GM20000 (cell line): ENCODE measurements around the gene GOT1.

Experiments used
- DNase-seq: peaks from one replicate; pipeline ENCODE4 v3.0.0; 2012; ENCODE audit warnings: low spot score
- TF ChIP-seq, protein P1 (sequence below): IDR thresholded peaks from 2 replicates; pipeline ENCODE4 v1.5.1; 2012; ENCODE audit warnings: mild to moderate bottlenecking, control low read depth; ENCODE audit errors: extremely low read depth, missing control alignments

The GOT1 gene

DNA sequence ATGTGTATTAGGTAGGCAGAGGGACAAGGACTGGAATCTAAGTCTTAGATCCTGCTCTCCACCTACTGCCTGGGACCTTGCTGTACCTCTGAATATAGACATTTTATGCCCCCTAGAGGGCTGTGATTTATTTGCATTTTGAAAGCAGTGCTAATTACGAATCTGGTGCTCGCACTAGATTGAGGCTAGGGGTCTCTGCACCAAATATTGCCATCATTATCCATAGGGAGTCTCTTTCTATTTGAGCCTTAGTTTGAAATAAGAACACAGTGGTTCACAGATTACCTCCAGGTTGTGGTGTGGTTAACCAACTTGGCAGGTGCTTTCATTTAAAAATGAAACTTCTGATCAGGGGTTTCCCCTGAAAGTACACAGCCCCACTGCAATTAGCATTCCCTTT, 59.4 kb downstream of the GOT1 start:
- peak; percentile 47 for DNase-seq

DNA sequence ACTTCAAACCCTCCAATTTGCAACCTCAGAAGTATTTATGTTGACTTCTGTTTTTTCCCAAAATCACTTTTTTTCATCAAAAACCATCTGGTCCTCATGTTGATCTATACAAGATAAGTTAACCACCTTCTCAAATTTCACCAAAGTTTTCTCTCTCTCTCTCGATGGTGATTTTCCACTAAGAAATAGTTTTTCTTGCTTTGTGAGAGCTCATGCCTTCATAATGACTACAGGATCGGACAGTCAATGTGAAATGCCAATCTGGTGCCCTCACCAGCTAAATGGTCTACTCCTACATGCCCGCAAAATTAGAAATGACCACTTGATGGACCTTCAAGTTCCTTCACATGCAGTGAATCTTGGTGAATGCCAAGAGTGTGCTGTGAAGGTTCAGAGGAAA, 60.9 kb downstream of the GOT1 start:
- TF ChIP-seq, protein P1, sequence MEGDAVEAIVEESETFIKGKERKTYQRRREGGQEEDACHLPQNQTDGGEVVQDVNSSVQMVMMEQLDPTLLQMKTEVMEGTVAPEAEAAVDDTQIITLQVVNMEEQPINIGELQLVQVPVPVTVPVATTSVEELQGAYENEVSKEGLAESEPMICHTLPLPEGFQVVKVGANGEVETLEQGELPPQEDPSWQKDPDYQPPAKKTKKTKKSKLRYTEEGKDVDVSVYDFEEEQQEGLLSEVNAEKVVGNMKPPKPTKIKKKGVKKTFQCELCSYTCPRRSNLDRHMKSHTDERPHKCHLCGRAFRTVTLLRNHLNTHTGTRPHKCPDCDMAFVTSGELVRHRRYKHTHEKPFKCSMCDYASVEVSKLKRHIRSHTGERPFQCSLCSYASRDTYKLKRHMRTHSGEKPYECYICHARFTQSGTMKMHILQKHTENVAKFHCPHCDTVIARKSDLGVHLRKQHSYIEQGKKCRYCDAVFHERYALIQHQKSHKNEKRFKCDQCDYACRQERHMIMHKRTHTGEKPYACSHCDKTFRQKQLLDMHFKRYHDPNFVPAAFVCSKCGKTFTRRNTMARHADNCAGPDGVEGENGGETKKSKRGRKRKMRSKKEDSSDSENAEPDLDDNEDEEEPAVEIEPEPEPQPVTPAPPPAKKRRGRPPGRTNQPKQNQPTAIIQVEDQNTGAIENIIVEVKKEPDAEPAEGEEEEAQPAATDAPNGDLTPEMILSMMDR = no peak
- DNase-seq = no peak

More for the DNA sequence above, 59.4 kb downstream of the GOT1 start:
- TF ChIP-seq, protein P1 = no peak

DNA sequence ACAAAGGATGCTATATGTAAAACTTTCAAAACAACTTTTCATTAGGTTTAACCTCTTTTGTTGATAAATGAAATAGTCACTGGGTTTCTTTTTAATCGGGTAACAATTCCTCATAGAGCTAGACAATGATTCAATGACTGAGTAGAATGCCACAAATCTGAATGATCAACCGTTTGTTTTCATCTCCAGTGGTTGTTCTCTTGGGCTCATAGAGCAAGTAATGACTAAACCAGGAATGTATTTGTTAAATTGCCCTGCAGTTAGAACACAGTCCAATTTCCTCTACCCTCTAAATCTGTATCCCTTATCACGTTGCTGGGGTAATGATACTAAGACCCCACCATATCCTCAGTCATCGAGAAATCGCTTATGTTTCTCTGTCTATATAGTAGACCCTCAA, 61.3 kb downstream of the GOT1 start:
- DNase-seq = no peak
- TF ChIP-seq, protein P1 = no peak

DNA sequence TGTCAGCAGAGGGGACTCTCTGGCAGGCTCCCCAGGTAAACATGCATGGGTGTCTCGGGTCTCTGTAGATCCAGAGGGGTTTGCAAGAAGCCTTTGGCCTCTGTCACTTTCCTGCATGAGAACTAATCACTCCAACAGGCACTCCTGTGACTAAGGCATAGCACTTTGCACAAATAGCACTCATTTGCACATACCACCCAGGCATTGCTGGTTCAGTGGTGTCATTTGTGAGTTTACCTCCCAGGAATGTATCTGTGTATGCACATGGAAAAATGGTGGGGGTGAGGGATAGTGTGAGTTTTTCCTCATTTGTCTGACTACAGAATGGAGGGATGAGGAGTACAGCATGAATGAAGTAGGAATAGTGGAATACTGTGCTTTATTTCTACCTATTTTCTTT, 61.8 kb downstream of the GOT1 start:
- no peak for DNase-seq
- TF ChIP-seq, protein P1 = no peak

DNA sequence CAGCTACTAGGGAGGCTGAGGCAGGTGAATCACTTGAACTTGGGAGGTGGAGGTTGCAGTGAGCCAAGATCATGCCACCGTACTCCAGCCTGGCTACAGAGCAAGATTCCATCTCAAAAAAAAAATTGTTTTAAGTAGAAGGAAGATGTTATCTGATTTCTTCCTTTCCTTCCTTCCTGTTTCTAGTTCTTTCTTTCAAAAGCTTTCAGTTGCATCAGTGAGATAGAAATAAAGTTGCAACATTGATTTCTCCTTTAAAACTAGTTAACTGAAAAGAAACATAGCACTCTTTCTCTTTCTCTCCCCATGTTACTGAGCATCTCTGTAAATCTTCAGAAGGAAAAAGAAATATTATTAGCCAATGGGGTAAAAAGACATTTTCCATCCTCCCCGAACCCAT, 63.8 kb downstream of the GOT1 start:
- no peak for DNase-seq
- TF ChIP-seq, protein P1 = no peak

DNA sequence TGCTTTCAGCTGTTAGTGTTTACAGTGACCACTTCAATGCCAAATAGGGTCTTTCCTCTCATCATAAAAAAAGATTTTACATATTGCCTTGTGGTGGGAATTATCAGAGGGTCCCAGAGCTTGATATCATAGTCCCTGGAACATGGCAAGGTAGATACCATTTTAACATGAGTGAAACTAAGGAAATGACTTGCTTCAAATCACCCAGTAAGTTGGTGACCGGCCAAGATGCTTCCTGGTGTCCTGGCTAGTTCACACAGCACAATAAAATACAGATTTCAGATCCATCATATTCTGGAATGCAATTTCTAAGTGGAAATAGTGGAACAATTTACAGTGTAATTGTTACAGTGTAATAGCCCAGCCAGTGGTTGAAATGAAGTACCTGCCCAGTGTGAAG, 64.7 kb downstream of the GOT1 start:
- no peak for DNase-seq

DNA sequence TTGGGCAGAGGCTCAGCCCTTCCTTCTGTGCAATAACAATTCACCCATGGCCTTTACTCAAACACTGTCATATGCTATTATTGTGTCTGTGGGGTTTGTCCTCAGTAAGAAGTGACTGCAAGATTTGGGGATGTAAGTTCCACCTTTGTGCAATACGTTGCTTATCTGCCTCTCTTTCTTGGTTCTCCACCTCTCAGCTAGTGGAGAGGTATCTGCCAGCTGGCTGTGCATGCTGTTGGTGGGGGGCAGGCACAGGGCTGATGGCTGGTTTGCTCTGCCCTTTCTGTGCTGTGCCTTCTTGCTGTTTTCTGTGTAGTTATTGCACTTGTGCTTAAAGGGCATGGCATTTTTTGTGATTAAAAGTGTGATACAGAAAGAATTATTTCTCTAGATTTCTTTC, 65.1 kb downstream of the GOT1 start:
- TF ChIP-seq, protein P1 = no peak
- no peak for DNase-seq

More for the DNA sequence above, 64.7 kb downstream of the GOT1 start:
- TF ChIP-seq, protein P1 = no peak

DNA sequence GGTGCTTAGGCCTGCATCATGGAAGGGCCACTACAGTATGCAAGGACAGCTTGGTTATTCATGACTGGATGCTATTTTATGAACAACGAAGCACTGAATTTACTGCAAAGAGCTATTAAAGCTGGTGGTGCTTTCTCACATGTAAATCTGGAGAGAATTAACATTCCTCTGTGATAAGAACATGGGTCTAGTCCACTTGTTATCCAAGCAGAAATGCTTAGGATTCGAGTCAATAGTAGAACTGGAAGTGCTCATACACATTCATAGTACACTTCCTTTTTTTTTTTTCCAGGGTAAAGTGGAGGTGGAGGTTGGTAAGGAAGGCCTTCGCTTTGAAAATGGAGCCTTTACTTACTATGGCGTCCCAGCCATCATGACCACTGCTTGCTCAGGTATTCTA, 66.3 kb downstream of the GOT1 start:
- no peak for DNase-seq
- TF ChIP-seq, protein P1 = no peak
